OCI-LY3 (cell line): ENCODE measurements around the gene KCNQ1.

ENCODE experiments used
- EZH2phosphoT487 ChIP-seq: fragments of 200-600 bp; shearing (Covaris generic); IDR thresholded peaks from 2 replicates; pipeline ENCODE4 v1.6.1; 2018; ENCODE audit warnings: antibody characterized with exemption, mixed run types, low read depth
- TF ChIP-seq, protein P1 (sequence below): fragments of 200-600, 300-600 bp; sonication (generic); IDR thresholded peaks from 2 replicates; pipeline ENCODE4 v1.5.1; 2014; ENCODE audit warnings: antibody characterized with exemption, low read length, low read depth

DNA sequence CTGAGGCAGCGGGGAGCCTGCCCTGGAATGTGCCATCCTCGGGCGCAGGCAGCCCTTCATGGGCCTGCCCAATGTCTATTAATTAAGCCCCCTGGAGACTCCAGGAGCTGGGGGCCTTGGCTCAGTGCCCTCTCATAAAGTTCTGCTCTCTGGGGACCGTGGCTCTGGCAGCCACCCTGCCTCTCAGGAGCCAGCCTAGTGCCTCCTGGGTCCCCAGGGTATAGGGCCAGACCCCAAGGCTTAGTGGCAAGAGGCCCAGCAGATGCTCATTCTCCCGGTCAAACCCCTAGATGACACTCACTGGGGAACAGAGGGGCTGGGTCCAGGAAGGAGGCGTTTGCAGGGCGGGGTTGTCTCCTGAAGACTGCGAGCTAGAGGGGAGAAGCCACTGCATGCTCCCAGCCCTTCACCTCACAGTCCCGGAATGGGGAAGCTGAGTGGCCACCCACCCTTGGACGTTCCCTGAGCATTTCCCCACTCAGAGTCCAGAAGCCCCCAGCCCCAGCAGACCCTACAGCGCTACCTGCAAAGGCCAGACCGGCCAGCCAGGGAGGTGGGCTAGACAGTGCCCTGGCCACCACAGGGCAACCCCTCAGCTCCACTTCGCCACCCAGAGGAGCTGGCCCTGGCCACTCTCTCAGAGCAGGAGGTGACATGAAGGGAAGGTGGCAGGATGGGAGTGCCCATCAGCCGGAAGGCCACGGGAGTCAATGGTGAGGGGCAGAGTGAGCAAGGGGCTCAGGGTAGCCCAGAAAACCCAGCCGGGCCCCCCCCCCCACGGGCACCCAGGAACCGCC is 357.8 kb downstream of the KCNQ1 start:
- TF ChIP-seq, protein P1, sequence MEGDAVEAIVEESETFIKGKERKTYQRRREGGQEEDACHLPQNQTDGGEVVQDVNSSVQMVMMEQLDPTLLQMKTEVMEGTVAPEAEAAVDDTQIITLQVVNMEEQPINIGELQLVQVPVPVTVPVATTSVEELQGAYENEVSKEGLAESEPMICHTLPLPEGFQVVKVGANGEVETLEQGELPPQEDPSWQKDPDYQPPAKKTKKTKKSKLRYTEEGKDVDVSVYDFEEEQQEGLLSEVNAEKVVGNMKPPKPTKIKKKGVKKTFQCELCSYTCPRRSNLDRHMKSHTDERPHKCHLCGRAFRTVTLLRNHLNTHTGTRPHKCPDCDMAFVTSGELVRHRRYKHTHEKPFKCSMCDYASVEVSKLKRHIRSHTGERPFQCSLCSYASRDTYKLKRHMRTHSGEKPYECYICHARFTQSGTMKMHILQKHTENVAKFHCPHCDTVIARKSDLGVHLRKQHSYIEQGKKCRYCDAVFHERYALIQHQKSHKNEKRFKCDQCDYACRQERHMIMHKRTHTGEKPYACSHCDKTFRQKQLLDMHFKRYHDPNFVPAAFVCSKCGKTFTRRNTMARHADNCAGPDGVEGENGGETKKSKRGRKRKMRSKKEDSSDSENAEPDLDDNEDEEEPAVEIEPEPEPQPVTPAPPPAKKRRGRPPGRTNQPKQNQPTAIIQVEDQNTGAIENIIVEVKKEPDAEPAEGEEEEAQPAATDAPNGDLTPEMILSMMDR = no peak
- TF ChIP-seq EZH2phosphoT487 = no peak
